IgD-negative memory B cell (primary cell): Measurements from ENCODE around the gene PDE6D. TPM values are rescaled to one million over a fixed set of nuclear protein-coding genes. Genes with fewer than 3 reads are reported as not detected.
"Not testable (repeated sequence)": the region's sequence is repeated elsewhere in the genome, so short reads cannot be mapped to it uniquely, and the experiment has no call there.

Experiments
- H3K27ac Mint-ChIP-seq, 3 donors: one replicate each; pipeline ENCODE4 v1.8.0; 2020 to 2022; ENCODE audit warnings: mild to moderate bottlenecking in 3 of 3, mixed read lengths in 3 of 3, moderate library complexity in 1 of 3
- H3K27me3 Mint-ChIP-seq: one replicate; pipeline ENCODE4 v1.8.0; 2021; ENCODE audit warnings: mixed read lengths
- H3K36me3 Mint-ChIP-seq: one replicate; pipeline ENCODE4 v1.8.0; 2020; ENCODE audit warnings: mild to moderate bottlenecking, mixed read lengths
- H3K4me1 Mint-ChIP-seq, 3 donors: one replicate each; pipeline ENCODE4 v1.8.0; 2020 to 2022; ENCODE audit warnings: mixed read lengths in 3 of 3, mild to moderate bottlenecking in 1 of 3
- H3K4me3 Mint-ChIP-seq, 4 donors: one replicate each; pipeline ENCODE4 v1.8.0; 2020 to 2022; ENCODE audit warnings: mild to moderate bottlenecking in 4 of 4, mixed read lengths in 4 of 4, moderate library complexity in 3 of 4
- H3K9me3 Mint-ChIP-seq, 3 donors: one replicate each; pipeline ENCODE4 v1.8.0; 2020 to 2021; ENCODE audit warnings: mixed read lengths in 3 of 3, mild to moderate bottlenecking in 1 of 3
- polyA plus RNA-seq: library from polyadenylated mRNA; unstranded; fragments of 300-500 nt; fragmentation: Illumina TruSeq; gene quantifications from one replicate; pipeline ENCODE4 v1.2.3, GENCODE V29; 2021

The PDE6D gene
- polyA plus RNA-seq, 1 donor from 2014 or later = 68.2 TPM

DNA sequence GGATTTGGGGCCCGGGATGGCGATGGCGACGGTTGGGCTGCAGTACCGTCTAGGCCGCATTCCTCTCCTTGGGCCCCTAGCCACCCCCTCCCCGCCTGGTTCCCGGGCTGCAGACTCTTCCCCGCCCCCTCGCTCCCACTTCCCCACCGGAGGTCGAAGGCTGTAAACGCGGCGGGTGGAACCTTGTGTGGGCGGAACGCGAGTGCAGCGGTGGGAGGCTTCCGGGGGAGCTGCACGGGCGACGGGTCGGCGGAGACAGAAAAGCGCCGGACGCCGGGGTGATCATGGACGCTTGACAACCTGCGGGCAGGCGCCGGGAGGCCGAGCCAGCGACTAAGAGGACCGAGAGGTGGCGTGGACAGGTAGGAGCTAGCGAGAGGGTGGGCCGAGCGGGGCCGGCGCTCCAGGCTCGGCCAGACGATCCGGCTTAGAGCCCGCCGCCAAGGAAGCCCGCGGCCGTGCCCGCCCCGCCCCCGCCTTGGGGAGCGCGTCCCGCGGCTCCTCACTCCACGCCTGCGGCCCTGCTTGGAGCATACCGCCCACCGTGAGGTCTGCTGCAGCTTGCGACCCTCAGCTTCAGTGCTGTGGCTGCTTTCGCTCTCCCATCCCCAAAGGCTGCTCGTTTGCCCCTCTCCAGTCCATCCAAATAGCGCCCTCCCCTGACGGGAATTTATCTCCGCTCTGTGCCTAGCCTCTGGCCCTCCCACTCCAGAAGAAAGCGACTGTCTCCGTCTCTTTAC, 5.3 kb upstream of the PDE6D start, which contains the start of gene COPS7B:
Gene COPS7B (plus strand): TSS at position 269 of the 740 bp plus-strand sequence. CDS start 2,126 bp downstream, outside the sequence.
- H3K4me3 Mint-ChIP-seq = peak within 1 kb of the TSS; percentile 87 to 98 (median 96)
- peak within 1 kb of the TSS; percentile 93 to 97 (median 95) for H3K27ac Mint-ChIP-seq
- H3K27me3 Mint-ChIP-seq = no peaks in the 10 kb centered on the region
- peaks cover 2% of the 10 kb centered on the region for H3K36me3 Mint-ChIP-seq
- peaks cover 49 to 59% (median 50%) of the 10 kb centered on the region in 3 donors for H3K4me1 Mint-ChIP-seq
- no peaks in the 10 kb centered on the region for H3K9me3 Mint-ChIP-seq

DNA sequence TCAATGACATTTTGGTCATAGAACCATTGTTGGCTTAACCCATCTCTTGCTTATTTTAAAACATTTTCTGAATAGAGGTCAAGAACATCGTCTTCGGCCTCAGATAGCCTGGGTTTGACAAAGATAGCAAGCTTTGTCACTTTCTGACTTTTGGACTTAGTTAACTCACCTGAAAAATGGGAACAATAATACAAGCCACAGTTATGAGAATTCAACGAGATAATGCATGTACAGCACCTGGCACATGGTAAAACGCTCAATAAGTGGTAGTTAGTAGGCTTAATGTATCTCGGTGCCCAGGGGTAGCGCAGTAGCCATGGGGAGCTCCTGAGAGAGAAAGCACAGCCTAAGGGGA, 4.7 kb upstream of the PDE6D start:
- peak overlapping the region; percentile 71 to 95 (median 93) for H3K27ac Mint-ChIP-seq
- H3K27me3 Mint-ChIP-seq = no peaks in the 10 kb centered on the region
- H3K4me1 Mint-ChIP-seq = peaks cover 49 to 57% (median 51%) of the 10 kb centered on the region in 3 donors
- peak overlapping the region; percentile 87 to 98 (median 94) for H3K4me3 Mint-ChIP-seq
- no peaks in the 10 kb centered on the region for H3K9me3 Mint-ChIP-seq
- H3K36me3 Mint-ChIP-seq = peaks cover 2% of the 10 kb centered on the region

DNA sequence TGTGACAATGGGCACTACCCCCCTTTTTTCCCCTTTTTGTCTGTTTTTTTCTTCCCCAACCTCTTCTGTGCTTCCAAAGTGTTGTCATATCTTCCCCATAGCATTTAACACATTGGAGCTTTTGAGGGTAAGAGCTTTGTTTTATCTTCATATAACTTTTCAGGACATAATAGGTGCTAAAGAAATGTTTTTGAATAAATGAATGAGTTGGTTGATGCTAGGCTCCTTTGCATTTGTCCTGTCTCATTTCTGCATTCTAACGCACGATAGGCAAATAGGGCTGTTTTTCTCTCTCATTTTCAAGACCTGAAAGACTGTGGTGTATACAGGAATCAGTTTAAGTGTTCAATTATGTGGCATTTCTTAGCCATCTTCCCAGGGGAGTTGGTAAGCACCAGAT, 4.3 kb upstream of the PDE6D start:
- Mint-ChIP-seq H3K4me3 (peak overlapping the region; percentile 35 to 98 (median 91)), H3K9me3 (no peaks in the 10 kb centered on the region), H3K27ac (peak overlapping the region in 1 of 3 donors; percentile 95), H3K27me3 (no peaks in the 10 kb centered on the region), H3K36me3 (peaks cover 2% of the 10 kb centered on the region), H3K4me1 (peaks cover 49 to 57% (median 51%) of the 10 kb centered on the region in 3 donors)

DNA sequence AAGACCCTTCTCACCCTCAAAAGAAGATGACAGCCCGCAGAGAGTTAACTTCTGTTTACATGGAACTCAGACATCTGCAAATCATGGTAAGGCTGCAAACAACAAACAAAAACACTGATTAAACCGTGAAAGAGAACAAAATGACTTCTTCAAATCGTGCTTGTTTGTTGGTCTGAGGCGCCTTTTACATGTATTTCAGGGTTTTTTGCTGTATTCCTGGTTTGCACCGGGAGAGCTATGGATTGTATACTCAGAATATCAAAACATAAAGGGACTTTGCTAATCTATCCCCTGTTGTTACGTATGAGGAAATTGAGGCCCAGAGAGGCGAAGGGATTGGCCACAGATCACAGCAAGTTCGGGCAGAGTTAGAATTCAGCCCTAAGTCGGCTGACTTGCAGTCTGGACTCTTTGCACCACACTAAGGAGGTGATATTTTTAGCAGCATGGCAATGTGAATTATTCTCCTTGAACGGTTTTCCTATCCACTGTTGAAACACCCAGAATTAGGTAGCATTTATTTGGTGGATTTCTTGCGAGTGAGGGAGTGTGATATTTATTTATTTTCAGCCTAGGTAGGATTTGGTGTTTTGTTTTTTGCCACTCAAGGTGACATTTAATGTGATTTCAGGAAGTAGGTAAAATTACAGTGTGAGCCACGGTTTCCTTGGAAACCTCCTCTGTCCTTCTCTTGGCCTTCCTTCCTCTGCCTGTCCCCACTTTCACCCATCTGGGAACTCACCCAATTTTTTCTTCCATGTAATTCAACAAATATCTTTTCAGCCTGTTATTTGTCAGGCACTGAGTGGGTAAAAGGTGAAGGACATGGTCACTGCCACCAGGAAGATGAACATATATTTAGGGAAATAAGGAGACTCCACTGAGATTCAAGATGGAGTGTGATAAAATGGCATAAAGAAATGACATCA, 980 bp upstream of the PDE6D start:
- peak overlapping the region; percentile 95 to 99 (median 98) for H3K27ac Mint-ChIP-seq
- no peaks in the 10 kb centered on the region for H3K36me3 Mint-ChIP-seq
- H3K27me3 Mint-ChIP-seq = no peaks in the 10 kb centered on the region
- H3K4me1 Mint-ChIP-seq = peaks cover 50 to 55% (median 53%) of the 10 kb centered on the region in 3 donors
- H3K4me3 Mint-ChIP-seq = peak overlapping the region; percentile 95 to 100 (median 98)
- no peaks in the 10 kb centered on the region for H3K9me3 Mint-ChIP-seq

DNA sequence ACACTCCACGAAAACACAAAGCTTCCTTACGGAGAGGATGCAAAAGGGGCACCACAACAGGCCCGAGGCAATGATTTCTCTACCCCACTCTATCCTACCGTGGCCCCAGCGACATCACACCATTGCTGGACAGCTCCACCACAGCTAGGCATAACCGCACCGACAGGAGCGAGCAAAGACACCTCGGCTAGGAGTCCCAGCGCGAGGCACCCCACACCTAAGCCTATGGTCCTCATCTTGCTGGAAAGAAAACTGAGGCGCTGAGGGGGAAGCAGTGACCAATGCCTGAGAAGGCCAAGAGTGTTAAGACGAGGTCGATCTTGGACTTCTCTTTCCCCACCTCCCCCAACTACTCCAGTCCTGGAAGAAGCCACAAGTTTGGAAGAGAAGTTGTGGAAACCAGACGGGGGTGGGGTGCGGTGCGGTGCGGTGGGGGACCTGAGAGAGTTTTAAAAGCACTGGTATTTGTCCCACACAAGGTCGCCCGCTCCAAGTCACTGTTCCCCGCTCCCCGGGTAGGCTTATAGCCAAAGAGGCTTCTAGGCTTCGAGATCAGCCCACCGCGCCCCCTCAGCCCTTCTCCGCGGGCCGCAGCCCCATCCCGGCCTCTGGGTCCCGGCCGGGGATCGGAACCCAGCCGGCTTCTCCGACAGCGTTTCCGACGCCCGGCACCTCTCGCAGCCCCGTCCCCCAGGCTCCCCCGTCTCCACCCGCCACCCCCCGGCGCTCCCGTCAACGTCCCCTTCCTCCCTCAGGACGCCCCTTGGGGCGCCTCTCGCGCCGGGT, 766 bp downstream of the PDE6D start:
- no peaks in the 10 kb centered on the region for H3K27me3 Mint-ChIP-seq
- no peaks in the 10 kb centered on the region for H3K9me3 Mint-ChIP-seq
- H3K4me1 Mint-ChIP-seq = peaks cover 39 to 44% (median 43%) of the 10 kb centered on the region in 3 donors
- H3K36me3 Mint-ChIP-seq = no peaks in the 10 kb centered on the region
- peak overlapping the region; percentile 10 to 99 (median 88) for H3K27ac Mint-ChIP-seq
- H3K4me3 Mint-ChIP-seq = peak overlapping the region; percentile 95 to 100 (median 98)

DNA sequence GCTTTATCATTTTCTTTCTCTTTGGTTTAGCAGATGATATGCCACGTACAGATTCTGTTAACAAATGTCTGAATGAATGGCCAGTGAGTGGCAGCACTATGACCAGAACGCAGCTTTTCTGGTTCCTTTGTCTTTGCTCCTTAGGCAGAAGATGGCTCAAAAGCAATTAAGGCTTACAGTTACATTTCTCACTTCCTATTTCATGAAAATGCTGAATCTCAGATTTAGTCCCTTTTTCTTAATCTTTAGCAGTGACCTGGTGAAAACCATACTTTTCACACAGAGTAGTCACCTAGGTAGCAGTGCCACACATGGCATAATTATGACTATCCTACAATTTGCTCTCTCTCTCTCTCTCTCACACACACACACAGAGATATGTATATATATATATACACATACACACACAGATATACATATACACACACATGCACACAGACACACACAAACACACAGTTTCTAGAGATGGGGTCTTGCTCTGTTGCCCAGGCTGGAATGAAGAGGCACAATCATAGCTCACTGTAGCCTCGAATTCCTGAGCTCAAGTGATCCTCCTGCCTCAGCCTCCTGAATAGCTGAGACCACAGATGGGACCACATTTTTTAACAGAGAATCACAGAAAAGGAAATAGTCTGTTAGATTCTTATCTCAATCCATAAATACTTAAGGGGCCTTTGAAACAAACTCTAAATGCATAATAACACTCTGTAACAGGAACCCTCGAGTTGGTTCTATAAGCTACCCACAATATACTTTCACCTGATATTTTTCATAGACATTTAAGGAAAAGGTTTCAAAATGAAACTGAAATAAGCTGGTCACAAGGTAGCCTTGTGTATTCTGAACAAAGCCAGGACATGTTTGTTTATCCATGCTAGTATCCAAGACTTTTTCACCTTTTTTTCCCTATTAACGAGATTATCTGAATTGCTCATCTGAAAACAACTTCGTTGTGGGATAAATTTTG, 11.6 kb downstream of the PDE6D start:
- Mint-ChIP-seq H3K27ac (no peak overlapping the region), H3K27me3 (no peaks in the 10 kb centered on the region)

DNA sequence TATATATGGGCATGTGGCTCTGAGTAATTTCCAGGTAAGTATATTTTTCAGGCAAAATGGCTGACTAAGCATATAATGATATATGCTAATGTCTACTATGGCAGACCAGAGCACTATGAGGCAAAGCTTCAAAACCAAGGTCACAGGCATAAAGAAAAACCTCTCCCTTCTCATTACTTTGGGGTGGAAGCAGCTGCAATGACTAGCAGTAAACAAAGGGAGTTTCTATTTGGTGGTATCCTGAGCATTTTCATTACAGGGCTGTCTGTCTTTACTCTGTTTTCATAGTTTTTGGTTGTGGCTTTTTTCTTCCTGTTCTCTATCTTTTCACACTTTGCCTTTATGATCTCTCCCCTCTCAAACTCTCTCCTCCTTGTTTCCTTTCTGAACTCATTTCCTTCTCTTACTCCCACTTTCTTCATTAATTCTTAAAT, 15.6 kb downstream of the PDE6D start:
- no peaks in the 10 kb centered on the region for H3K9me3 Mint-ChIP-seq
- peaks cover 9% of the 10 kb centered on the region for H3K36me3 Mint-ChIP-seq
- peaks cover 4 to 6% (median 5%) of the 10 kb centered on the region in 3 donors for H3K4me1 Mint-ChIP-seq
- peak overlapping the region in 2 of 3 donors; percentile 21 to 32 for H3K27ac Mint-ChIP-seq
- H3K4me3 Mint-ChIP-seq = no peak overlapping the region
- H3K27me3 Mint-ChIP-seq = no peaks in the 10 kb centered on the region

More for the DNA sequence above, 11.6 kb downstream of the PDE6D start:
- Mint-ChIP-seq H3K4me1 (peaks cover 0 to 7% (median 4%) of the 10 kb centered on the region in 3 donors), H3K36me3 (peaks cover 10% of the 10 kb centered on the region), H3K4me3 (no peak overlapping the region), H3K9me3 (no peaks in the 10 kb centered on the region)

DNA sequence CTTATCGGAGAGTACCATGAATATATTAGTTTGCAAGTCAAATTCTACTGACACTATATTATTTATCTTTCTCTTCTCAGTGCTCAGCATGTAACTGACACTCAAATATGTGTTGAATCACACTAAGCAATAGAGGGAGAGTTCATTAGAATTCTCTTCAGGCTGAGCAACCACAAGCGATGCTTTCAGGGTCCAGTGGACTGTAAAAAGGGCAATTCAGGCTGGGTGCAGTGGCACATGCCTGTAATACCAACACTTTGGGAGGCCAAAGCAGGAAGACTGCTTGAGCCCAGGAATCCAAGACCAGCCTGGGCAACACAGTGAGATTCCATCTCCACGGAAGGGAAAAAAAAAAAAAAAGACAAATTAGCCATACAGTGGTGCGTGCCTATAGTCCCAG, 16.3 kb downstream of the PDE6D start:
- Mint-ChIP-seq H3K4me3 (no peak overlapping the region), H3K27me3 (no peaks in the 10 kb centered on the region), H3K9me3 (no peaks in the 10 kb centered on the region), H3K36me3 (peaks cover 9% of the 10 kb centered on the region), H3K4me1 (peaks cover 4 to 6% (median 5%) of the 10 kb centered on the region in 3 donors), H3K27ac (no peak overlapping the region)

DNA sequence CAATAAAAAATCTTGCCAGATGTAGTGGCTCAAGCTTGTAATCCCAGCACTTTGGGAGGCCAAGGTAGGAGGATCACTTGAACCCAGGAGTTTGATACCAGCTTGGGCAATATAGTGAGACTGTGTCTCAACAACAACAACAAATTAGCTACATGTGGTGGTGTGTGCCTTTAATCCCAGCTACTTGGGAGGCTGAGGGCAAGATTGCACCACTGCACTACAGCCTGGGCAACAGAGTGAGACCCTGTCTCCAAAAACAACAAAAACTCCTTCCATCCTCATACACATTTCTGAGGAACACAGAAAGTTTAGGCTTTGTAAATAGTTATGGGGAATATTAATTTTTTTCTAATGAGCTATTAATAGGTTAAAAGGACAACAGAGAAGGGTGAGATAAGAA, 17.0 kb downstream of the PDE6D start:
- Mint-ChIP-seq H3K27me3 (no peaks in the 10 kb centered on the region), H3K9me3 (no peaks in the 10 kb centered on the region), H3K36me3 (peaks cover 6% of the 10 kb centered on the region), H3K27ac (peak overlapping the region in 1 of 3 donors; percentile 82), H3K4me1 (peaks cover under 1 to 5% (median 4%) of the 10 kb centered on the region in 3 donors), H3K4me3 (no peak overlapping the region)

DNA sequence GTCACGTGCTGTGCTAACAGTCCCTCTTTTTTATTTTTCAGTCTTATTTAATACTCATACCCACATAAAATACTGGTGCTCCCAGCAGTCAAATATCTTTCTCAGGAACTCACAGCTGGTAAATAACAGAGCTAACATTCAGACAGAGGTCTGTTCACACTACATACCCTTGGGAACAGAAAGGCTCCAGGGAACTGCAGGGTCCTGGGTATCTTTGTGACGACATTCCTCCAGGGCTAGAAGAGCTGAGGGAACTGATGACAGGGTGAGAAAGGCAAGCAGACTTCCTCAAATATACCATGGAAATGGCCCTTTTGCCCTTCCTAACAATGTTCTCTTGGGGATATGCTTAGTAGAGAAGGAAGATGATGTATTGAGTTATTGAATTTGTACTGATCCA, 19.3 kb downstream of the PDE6D start:
- Mint-ChIP-seq H3K9me3 (no peaks in the 10 kb centered on the region), H3K27ac (no peak overlapping the region), H3K4me1 (peaks cover 0 to 5% (median 4%) of the 10 kb centered on the region in 3 donors), H3K4me3 (no peak overlapping the region), H3K36me3 (peaks cover 4% of the 10 kb centered on the region), H3K27me3 (no peaks in the 10 kb centered on the region)

DNA sequence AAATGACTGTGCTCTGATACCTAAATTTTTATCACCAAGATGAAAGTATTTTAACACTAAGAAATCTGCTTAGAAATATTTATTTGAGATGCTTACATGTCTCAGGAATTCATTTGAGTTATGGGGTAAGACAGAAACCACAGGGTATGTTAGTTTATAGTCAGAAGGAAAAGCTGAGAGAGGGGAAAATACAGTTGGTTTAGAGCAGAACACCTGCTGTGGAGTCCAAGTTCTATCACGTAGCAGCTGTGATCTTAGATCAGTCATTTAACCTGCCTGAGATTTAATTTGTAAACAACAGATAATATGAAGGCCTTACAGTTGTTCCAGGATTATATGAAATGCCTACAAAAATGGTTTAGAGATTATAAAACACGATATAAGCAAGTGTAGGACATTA, 29.0 kb downstream of the PDE6D start:
- Mint-ChIP-seq H3K9me3 (no peaks in the 10 kb centered on the region), H3K27ac (no peak overlapping the region), H3K27me3 (no peaks in the 10 kb centered on the region), H3K4me3 (no peak overlapping the region), H3K36me3 (no peaks in the 10 kb centered on the region), H3K4me1 (no peaks in the 10 kb centered on the region)

DNA sequence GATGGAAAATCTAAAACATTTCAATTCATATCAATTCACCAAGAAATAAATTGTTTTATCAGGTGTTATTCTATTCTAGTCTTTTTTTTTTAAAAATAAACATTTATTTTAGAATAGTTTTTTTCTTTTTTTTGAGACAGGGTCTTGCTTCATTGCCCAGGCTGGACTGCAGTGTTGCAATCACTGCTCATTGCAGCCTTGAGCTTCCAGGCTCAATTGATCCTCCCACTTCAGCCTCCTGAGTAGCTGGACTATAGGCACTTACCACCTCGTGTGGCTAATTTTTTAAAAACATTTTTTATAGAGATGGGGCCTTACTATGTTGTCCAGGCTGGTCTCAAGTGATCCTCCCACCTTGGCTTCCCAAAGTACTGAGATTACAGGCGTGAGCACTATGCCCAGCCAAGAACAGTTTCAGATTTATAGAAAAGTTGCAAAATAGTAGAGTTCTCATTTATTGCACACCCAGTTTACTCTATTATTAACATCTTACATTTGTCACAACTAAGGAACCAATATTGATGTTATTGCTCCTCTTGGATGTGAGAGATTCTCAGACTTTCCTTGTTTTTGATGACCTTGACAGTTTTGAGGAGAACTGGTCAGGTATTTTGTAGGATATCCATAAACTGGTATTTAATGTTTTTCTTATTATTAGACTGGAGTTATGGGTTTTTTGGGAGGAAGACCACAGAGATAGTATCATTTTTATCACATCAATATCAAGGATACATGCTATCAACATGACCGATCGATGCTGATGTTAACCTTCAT, 29.9 kb downstream of the PDE6D start:
- Mint-ChIP-seq H3K36me3 (no peaks in the 10 kb centered on the region), H3K9me3 (no peaks in the 10 kb centered on the region), H3K27me3 (peaks cover 1% of the 10 kb centered on the region), H3K4me3 (no peak overlapping the region), H3K4me1 (peaks cover 0 to 4% (median 2%) of the 10 kb centered on the region in 3 donors), H3K27ac (no peak overlapping the region)

DNA sequence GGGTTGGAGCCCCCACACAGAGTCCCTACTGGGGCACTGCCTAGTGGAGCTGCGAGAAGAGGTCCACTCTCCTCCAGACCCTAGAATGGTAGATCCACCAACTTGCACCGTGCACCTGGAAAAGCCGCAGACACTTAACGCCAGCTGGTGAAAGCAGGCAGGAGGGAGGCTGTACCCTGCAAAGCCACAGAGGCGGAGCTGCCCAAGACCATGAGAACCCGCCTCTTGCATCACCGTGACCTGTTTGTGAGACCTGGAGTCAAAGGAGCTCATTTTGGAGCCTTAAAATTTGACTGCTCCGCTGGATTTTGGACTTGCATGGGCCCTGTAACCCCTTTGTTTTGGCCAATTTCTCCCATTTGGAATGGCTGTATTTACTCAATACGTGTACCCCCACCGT, 32.1 kb downstream of the PDE6D start:
- H3K9me3 Mint-ChIP-seq, H3K36me3 Mint-ChIP-seq, H3K27me3 Mint-ChIP-seq, H3K27ac Mint-ChIP-seq, H3K4me1 Mint-ChIP-seq, H3K4me3 Mint-ChIP-seq: not testable (repeated sequence)
